Stimulated activated CD8-positive, alpha-beta memory T cell treated with anti-CD3 and anti-CD28 coated beads, Interleukin-7, amount 100 ng/mL, for 48 hours (primary cell): ENCODE data around the gene CHFR.
"Not testable (repeated sequence)": the region's sequence is repeated elsewhere in the genome, so short reads cannot be mapped to it uniquely, and the experiment has no call there.

ENCODE experiments used
- DNase-seq, 2 donors: peaks; one replicate each; pipeline ENCODE4 v3.0.0-alpha.2; 2020; ENCODE audit warnings: low read depth in 1 of 2; ENCODE audit errors: extremely low read depth in 1 of 2

Gene CHFR

GRCh38 chr12:132887513-132888351 is at the start of gene CHFR:
Gene CHFR (minus strand): TSS chr12:132887605. CDS start chr12:132887328, 277 bp downstream.
- DNase-seq, result peak; percentile 92 to 95

GRCh38 chr12:132936921-132937320 is 49.5 kb upstream of the CHFR start:
- DNase-seq, result not testable (repeated sequence)

- DNase-seq, result no peak
These were observed 48.8 kb upstream of the CHFR start for GRCh38 chr12:132936163-132936562.

GRCh38 chr12:132926415-132926833 is 39.0 kb upstream of the CHFR start:
- no peak for DNase-seq

- no peak for DNase-seq
These were observed 38.4 kb upstream of the CHFR start for GRCh38 chr12:132925597-132926414.

GRCh38 chr12:132924356-132924755 is 37.0 kb upstream of the CHFR start:
- no peak for DNase-seq

GRCh38 chr12:132923356-132923909 is 36.0 kb upstream of the CHFR start:
- no peak for DNase-seq

GRCh38 chr12:132922676-132923075 is 35.3 kb upstream of the CHFR start:
- DNase-seq, result no peak

GRCh38 chr12:132921685-132922084 is 34.3 kb upstream of the CHFR start:
- DNase-seq, result no peak

- no peak for DNase-seq
These were observed 31.3 kb upstream of the CHFR start for GRCh38 chr12:132918680-132919079.

GRCh38 chr12:132909030-132909368 is 21.6 kb upstream of the CHFR start:
- DNase-seq, result no peak

GRCh38 chr12:132908145-132909029 is 21.0 kb upstream of the CHFR start:
- peak; percentile 88 to 98 for DNase-seq

- DNase-seq, result not testable (repeated sequence)
These were observed 20.4 kb upstream of the CHFR start for GRCh38 chr12:132907789-132908144.

- DNase-seq, result no peak
These were observed 19.8 kb upstream of the CHFR start for GRCh38 chr12:132907216-132907615.

- DNase-seq, result peak; percentile 76 to 83
These were observed 17.4 kb upstream of the CHFR start for GRCh38 chr12:132904718-132905328.

- DNase-seq, result no peak
These were observed 11.6 kb upstream of the CHFR start for GRCh38 chr12:132899033-132899432.

- no peak for DNase-seq
These were observed 1.4 kb upstream of the CHFR start for GRCh38 chr12:132888852-132889251.

- DNase-seq, result no peak
These were observed 602 bp downstream of the CHFR start for GRCh38 chr12:132886529-132887477.

GRCh38 chr12:132881818-132882217 is 5.6 kb downstream of the CHFR start:
- no peak for DNase-seq
